IMR-90 (cell line): ENCODE measurements around the gene AKAP13. TPM values are rescaled to one million over a fixed set of nuclear protein-coding genes. Genes with fewer than 3 reads are reported as not detected.

ENCODE experiments used
- ATAC-seq: fragments of 200-7000 bp; cut with Tn5 transposase; 2 replicates; pipeline ENCODE4 v1.9.1; 2020; ENCODE audit warnings: low read depth, mild to moderate bottlenecking, moderate library complexity
- BruUV-seq: library from RNA; stranded (reverse); fragments of 400-500 nt; replicated peaks from 2 replicates; lab custom pipeline; 2021; lab: Mats Ljungman, UMichigan
- CTCF ChIA-PET: fragments of 300-600 bp; formaldehyde crosslinking; extraction: SDS; loops from one replicate; lab custom pipeline; 2021; ENCODE audit warnings: antibody characterized with exemption; lab: Yijun Ruan, JAX
- POLR2A ChIA-PET: fragments of 300-600 bp; sonication (Branson Sonifier 250); formaldehyde crosslinking; loops from one replicate; lab custom pipeline; 2022; ENCODE audit warnings: antibody characterized with exemption; ENCODE audit not compliant: unreplicated experiment; lab: Charles Lee
- DNase-seq: peaks from one replicate; pipeline ENCODE4 v3.0.0; 2013
- H2AFZ ChIP-seq: replicated peaks from 2 replicates; pipeline ENCODE3; 2013; ENCODE audit warnings: low read length, mild to moderate bottlenecking; ENCODE audit not compliant: poor library complexity
- H2AK5ac ChIP-seq: 2 replicates; pipeline ENCODE4 v1.6.1; 2013; ENCODE audit warnings: low read depth, low read length, inconsistent platforms
- H2AK9ac ChIP-seq: replicated peaks from 2 replicates; pipeline ENCODE3; 2013; ENCODE audit warnings: mild to moderate bottlenecking, low read depth, low read length, moderate library complexity; ENCODE audit not compliant: poor library complexity
- H2BK120ac ChIP-seq: 2 replicates; pipeline ENCODE4 v1.6.1; 2013; ENCODE audit warnings: low read depth, low read length, inconsistent platforms
- H2BK15ac ChIP-seq: 3 replicates; pipeline ENCODE4 v1.6.1; 2013; ENCODE audit warnings: low read depth, low read length, inconsistent platforms
- H2BK20ac ChIP-seq: 2 replicates; pipeline ENCODE4 v1.6.1; 2013; ENCODE audit warnings: low read depth, mild to moderate bottlenecking, inconsistent platforms, low read length, moderate library complexity
- H2BK5ac ChIP-seq: 2 replicates; pipeline ENCODE4 v1.6.1; 2013; ENCODE audit warnings: mild to moderate bottlenecking, low read depth, low read length, inconsistent platforms; ENCODE audit not compliant: poor library complexity, severe bottlenecking
- H3K14ac ChIP-seq: replicated peaks from 2 replicates; pipeline ENCODE4 v1.6.1; 2013; ENCODE audit warnings: low read depth, low read length, inconsistent platforms
- H3K18ac ChIP-seq: 2 replicates; pipeline ENCODE4 v1.6.1; 2013; ENCODE audit warnings: low read depth, low read length, control low read depth
- H3K23ac ChIP-seq: 2 replicates; pipeline ENCODE4 v1.6.1; 2013; ENCODE audit warnings: low read depth, low read length, inconsistent platforms
- H3K27ac ChIP-seq: 2 replicates; pipeline ENCODE4 v1.5.1; 2013; ENCODE audit warnings: mild to moderate bottlenecking, control low read depth, low read length; ENCODE audit not compliant: insufficient read depth
- H3K27me3 ChIP-seq: 2 replicates; pipeline ENCODE4 v1.6.1; 2013; ENCODE audit warnings: low read length; ENCODE audit not compliant: control insufficient read depth, insufficient read depth
- H3K36me3 ChIP-seq: 2 replicates; pipeline ENCODE4 v1.6.1; 2013; ENCODE audit warnings: low read length, mixed read lengths; ENCODE audit not compliant: control insufficient read depth, insufficient read depth
- H3K4ac ChIP-seq: 2 replicates; pipeline ENCODE4 v1.6.1; 2013; ENCODE audit warnings: low read depth, low read length, inconsistent platforms
- H3K4me1 ChIP-seq: 2 replicates; pipeline ENCODE4 v1.6.1; 2013; ENCODE audit warnings: low read length, mixed read lengths; ENCODE audit not compliant: control insufficient read depth, insufficient read depth
- H3K4me2 ChIP-seq: 2 replicates; pipeline ENCODE4 v1.6.1; 2013; ENCODE audit warnings: low read depth, mild to moderate bottlenecking, control low read depth, low read length, moderate library complexity
- H3K4me3 ChIP-seq: 2 replicates; pipeline ENCODE4 v1.5.1; 2013; ENCODE audit warnings: low read depth, mild to moderate bottlenecking, control low read depth, low read length, moderate library complexity; ENCODE audit not compliant: insufficient read depth
- H3K56ac ChIP-seq: 2 replicates; pipeline ENCODE4 v1.6.1; 2013; ENCODE audit warnings: low read length, inconsistent platforms; ENCODE audit not compliant: insufficient read depth; ENCODE audit errors: extremely low read depth
- H3K79me1 ChIP-seq, 2 experiments: 2 replicates each; pipeline ENCODE4 v1.6.1; 2013; ENCODE audit warnings: low read length in 2 of 2, inconsistent platforms in 1 of 2, low read depth in 1 of 2
- H3K9ac ChIP-seq: 2 replicates; pipeline ENCODE4 v1.6.1; 2013; ENCODE audit warnings: low read depth, low read length, control low read depth
- H3K9me1 ChIP-seq: 2 replicates; pipeline ENCODE4 v1.6.1; 2013; ENCODE audit warnings: low read length, inconsistent platforms; ENCODE audit not compliant: insufficient read depth
- H3K9me3 ChIP-seq: 2 replicates; pipeline ENCODE4 v1.6.1; 2013; ENCODE audit warnings: low read length; ENCODE audit not compliant: control insufficient read depth, insufficient read depth
- H4K20me1 ChIP-seq: 2 replicates; pipeline ENCODE4 v1.6.1; 2013; ENCODE audit warnings: low read length, inconsistent platforms; ENCODE audit not compliant: insufficient read depth
- H4K5ac ChIP-seq: 2 replicates; pipeline ENCODE4 v1.6.1; 2013; ENCODE audit warnings: mild to moderate bottlenecking, low read depth, low read length, control low read depth
- H4K8ac ChIP-seq, 2 experiments: 2 replicates each; pipeline ENCODE4 v1.6.1; 2013; ENCODE audit warnings: low read depth in 2 of 2, low read length in 2 of 2, control low read depth in 1 of 2, inconsistent platforms in 1 of 2
- H4K91ac ChIP-seq: 2 replicates; pipeline ENCODE4 v1.6.1; 2013; ENCODE audit warnings: low read depth, low read length, inconsistent platforms; ENCODE audit not compliant: insufficient read depth
- WGBS, 2 experiments: methylation state at CpG; one replicate each; pipeline versions ENCODE4 v1.1.5 to v1.1.7; 2013; ENCODE audit warnings: missing lambda C conversion rate in 2 of 2; ENCODE audit not compliant: insufficient read length in 1 of 2; ENCODE audit errors: extremely low coverage in 2 of 2; 5-methylcytosine and 5-hydroxymethylcytosine counted together
- dilution Hi-C: fragments of 300-500 bp; cut with HindIII; formaldehyde crosslinking; loops from one replicate; pipeline ENCODE4 v1.14.3; 2018; ENCODE audit warnings: low sequenced_read_pairs; ENCODE audit not compliant: unreplicated experiment
- in situ Hi-C: fragments of 300-500 bp; cut with MboI; formaldehyde crosslinking; loops from 3 replicates; pipeline ENCODE4 v1.14.3; 2019; ENCODE audit warnings: low sequenced_read_pairs, inconsistent platforms, mixed read lengths
- intact Hi-C: fragments of 100-400 bp; cut with micrococcal nuclease; formaldehyde crosslinking; loops from 2 replicates; pipeline ENCODE4 v1.10.0; 2022
- polyA plus RNA-seq, 3 experiments: library from polyadenylated mRNA; depleted of rRNA; stranded (reverse); fragments of >200 nt; gene quantifications; 2 replicates each; pipeline ENCODE4 v1.2.3, GENCODE V29; 2012; ENCODE audit warnings: low replicate concordance in 1 of 3
- total RNA-seq: library from RNA; depleted of rRNA; stranded (reverse); fragments of >200 nt; gene quantifications from 2 replicates; pipeline ENCODE4 v1.2.3, GENCODE V29; 2012
- TF ChIP-seq, protein P1 (sequence below): conservative IDR thresholded peaks from 2 replicates; pipeline ENCODE4 v1.5.1; 2012; ENCODE audit warnings: mild to moderate bottlenecking, low read depth, low read length, improper control_type of control experiment

The AKAP13 gene
- total and polyA plus RNA-seq, 2 of the 4 experiments (the other 2 are of a cell fraction), result 10.4 to 46.4 TPM

DNA sequence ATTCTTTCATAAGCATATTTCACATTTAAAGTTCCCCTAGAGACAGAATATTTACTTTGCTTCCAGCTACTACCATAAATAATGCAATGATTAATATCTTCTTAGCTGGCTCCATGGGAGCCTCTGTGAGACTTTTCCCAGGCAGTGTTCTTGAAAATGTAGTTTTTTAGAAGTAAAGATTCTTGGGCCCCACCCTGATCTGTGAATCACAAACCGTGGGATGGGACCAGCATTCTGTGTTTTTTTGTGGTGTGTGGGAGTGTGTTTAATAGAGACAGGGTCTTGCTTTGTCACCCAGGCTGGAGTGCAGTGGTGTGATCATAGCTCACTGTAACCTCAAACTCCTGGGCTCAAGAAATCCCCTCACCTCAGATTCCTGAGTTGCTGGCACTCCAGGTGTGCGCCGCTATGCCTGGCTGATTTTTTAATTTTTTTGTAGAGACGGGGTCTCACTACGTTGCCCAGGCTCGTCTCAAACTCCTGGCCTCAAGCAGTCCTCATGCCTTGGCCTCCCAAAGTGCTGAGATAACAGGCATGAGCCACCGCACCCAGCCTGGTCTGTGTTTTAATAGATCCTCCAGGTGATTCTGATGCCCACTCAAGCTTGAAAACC is 331.3 kb downstream of the AKAP13 start:
- Histone ChIP-seq H3K36me3 (peaks cover 7% of the 10 kb centered on the region), H4K5ac (no peak overlapping the region), H3K23ac (no peak overlapping the region), H3K18ac (no peak overlapping the region), H3K4ac (no peak overlapping the region), H2BK15ac (no peak overlapping the region), H4K8ac (no peak overlapping the region; a peak in 1 of 4 replicates), H4K20me1 (no peaks in the 10 kb centered on the region), H3K4me3 (no peak overlapping the region), H2AK5ac (no peak overlapping the region), H2AFZ (no peak overlapping the region), H3K27ac (no peak overlapping the region), H3K4me1 (peaks cover 7% of the 10 kb centered on the region), H2BK20ac (no peak overlapping the region), H2BK5ac (no peak overlapping the region), H3K56ac (no peak overlapping the region), H3K9me3 (no peaks in the 10 kb centered on the region), H3K9ac (no peak overlapping the region), H3K27me3 (no peaks in the 10 kb centered on the region), H3K4me2 (no peak overlapping the region), H3K14ac (no peak overlapping the region), H3K79me1 (peaks cover 11 to 26% of the 10 kb centered on the region in 2 experiments), H4K91ac (no peak overlapping the region), H3K9me1 (peaks cover 17% of the 10 kb centered on the region), H2BK120ac (no peak overlapping the region), H2AK9ac (no peak overlapping the region)
- in situ Hi-C loops, result no loop called here
- 88% methylated on average over 6 of the region's 7 CpGs; no CpG with 5 or more reads in 1 of the 2 experiments for WGBS, 2 experiments
- TF ChIP-seq, protein P1, sequence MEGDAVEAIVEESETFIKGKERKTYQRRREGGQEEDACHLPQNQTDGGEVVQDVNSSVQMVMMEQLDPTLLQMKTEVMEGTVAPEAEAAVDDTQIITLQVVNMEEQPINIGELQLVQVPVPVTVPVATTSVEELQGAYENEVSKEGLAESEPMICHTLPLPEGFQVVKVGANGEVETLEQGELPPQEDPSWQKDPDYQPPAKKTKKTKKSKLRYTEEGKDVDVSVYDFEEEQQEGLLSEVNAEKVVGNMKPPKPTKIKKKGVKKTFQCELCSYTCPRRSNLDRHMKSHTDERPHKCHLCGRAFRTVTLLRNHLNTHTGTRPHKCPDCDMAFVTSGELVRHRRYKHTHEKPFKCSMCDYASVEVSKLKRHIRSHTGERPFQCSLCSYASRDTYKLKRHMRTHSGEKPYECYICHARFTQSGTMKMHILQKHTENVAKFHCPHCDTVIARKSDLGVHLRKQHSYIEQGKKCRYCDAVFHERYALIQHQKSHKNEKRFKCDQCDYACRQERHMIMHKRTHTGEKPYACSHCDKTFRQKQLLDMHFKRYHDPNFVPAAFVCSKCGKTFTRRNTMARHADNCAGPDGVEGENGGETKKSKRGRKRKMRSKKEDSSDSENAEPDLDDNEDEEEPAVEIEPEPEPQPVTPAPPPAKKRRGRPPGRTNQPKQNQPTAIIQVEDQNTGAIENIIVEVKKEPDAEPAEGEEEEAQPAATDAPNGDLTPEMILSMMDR, result no peak
- peak; percentile 41 for DNase-seq
- BruUV-seq, result no TSS peak
- ChIA-PET CTCF (interaction anchor here (0.9 kb wide), 1 partner anchor 113 kb away, joined by 3 read pairs; no protein-coding TSS in a partner anchor), POLR2A (no interaction called here)
- dilution Hi-C loops, result no loop called here
- no peak for ATAC-seq
- intact Hi-C loops, result no loop called here
